Hepatocyte (in vitro differentiated cells): Measurements from ENCODE around the gene ANKRD12.

Source experiments
- CTCF ChIP-seq: fragments of 200-600 bp; sonication (generic); IDR thresholded peaks from 2 replicates; pipeline ENCODE4 v1.5.1; 2016; ENCODE audit warnings: antibody characterized with exemption, mild to moderate bottlenecking; ENCODE audit not compliant: poor library complexity
- EZH2 ChIP-seq: fragments of 200-600 bp; sonication (generic); IDR thresholded peaks from 2 replicates; pipeline ENCODE4 v1.6.1; 2016; ENCODE audit warnings: antibody characterized with exemption, mild to moderate bottlenecking, borderline replicate concordance

- TF ChIP-seq CTCF (no peak), EZH2 (no peak)
Measured at GRCh38 chr18:9137168-9138066, 836 bp downstream of the ANKRD12 start.
